ENCODE measurements around the gene ZNF831.

ZNF831 gene

GRCh38 chr20:59141818-59142581, 21.6 kb upstream of the ZNF831 start:
- DNase-seq: no peak

GRCh38 chr20:59143326-59143725, 20.3 kb upstream of the ZNF831 start:
- DNase-seq: no peak

- no peak for DNase-seq
Measured at GRCh38 chr20:59144179-59144830, 19.3 kb upstream of the ZNF831 start.

- no peak for DNase-seq
Measured at GRCh38 chr20:59144831-59145196, 18.8 kb upstream of the ZNF831 start.

- DNase-seq: no peak
Measured at GRCh38 chr20:59145247-59145923, 18.2 kb upstream of the ZNF831 start.

- no peak for DNase-seq
Measured at GRCh38 chr20:59145924-59146779, 17.5 kb upstream of the ZNF831 start.

- no peak for DNase-seq
Measured at GRCh38 chr20:59146780-59147565, 16.6 kb upstream of the ZNF831 start.

GRCh38 chr20:59147586-59147985, 16.0 kb upstream of the ZNF831 start:
- no peak for DNase-seq

GRCh38 chr20:59148701-59149493, 14.7 kb upstream of the ZNF831 start:
- DNase-seq: no peak

- no peak for DNase-seq
Measured at GRCh38 chr20:59149678-59150504, 13.7 kb upstream of the ZNF831 start.

GRCh38 chr20:59150821-59151251, 12.8 kb upstream of the ZNF831 start:
- no peak for DNase-seq

- DNase-seq: no peak
Measured at GRCh38 chr20:59151391-59151790, 12.2 kb upstream of the ZNF831 start.

- DNase-seq: no peak
Measured at GRCh38 chr20:59151820-59152219, 11.8 kb upstream of the ZNF831 start.

- no peak for DNase-seq
Measured at GRCh38 chr20:59152559-59153354, 10.9 kb upstream of the ZNF831 start.

GRCh38 chr20:59153355-59153681, 10.3 kb upstream of the ZNF831 start:
- no peak for DNase-seq

GRCh38 chr20:59153832-59154231, 9.8 kb upstream of the ZNF831 start:
- no peak for DNase-seq

GRCh38 chr20:59154317-59155013, 9.2 kb upstream of the ZNF831 start:
- no peak for DNase-seq

GRCh38 chr20:59157064-59157463, 6.6 kb upstream of the ZNF831 start:
- DNase-seq: no peak

- no peak for DNase-seq
Measured at GRCh38 chr20:59157531-59157930, 6.1 kb upstream of the ZNF831 start.

Data from SIG-M5 (cell line).